Psoas muscle (tissue), 8 donors: Measurements from ENCODE around the gene IGFBP3. TPM values are rescaled to one million over a fixed set of nuclear protein-coding genes. Genes with fewer than 3 reads are reported as not detected.

Source experiments
- ATAC-seq, 4 donors: fragments of 200-7000 bp; cut with Tn5 transposase; one replicate each; pipeline ENCODE4 v1.9.1; 2020; ENCODE audit warnings: moderate library complexity in 3 of 4, mild to moderate bottlenecking in 2 of 4
- DNase-seq, 2 donors: peaks; one replicate each; pipeline ENCODE4 v3.0.0-alpha.2; 2020
- H3K27ac ChIP-seq: fragments of 200-600 bp; one replicate; pipeline ENCODE4 v1.8.0; 2022
- H3K27me3 ChIP-seq, 3 donors: fragments of 200-600 bp in 1 of 3; one replicate each; pipeline versions ENCODE4 v1.6.1 to v1.8.0; 2013 to 2022; ENCODE audit warnings: low read length in 2 of 3, mild to moderate bottlenecking in 2 of 3, moderate library complexity in 1 of 3; ENCODE audit not compliant: insufficient read depth in 3 of 3
- H3K36me3 ChIP-seq, 2 donors: fragments of 200-600 bp in 1 of 2; one replicate each; pipeline versions ENCODE4 v1.6.1 to v1.8.0; 2013 to 2022; ENCODE audit warnings: low read depth in 1 of 2, mild to moderate bottlenecking in 1 of 2, moderate library complexity in 1 of 2; ENCODE audit not compliant: insufficient read depth in 1 of 2
- H3K4me1 ChIP-seq: fragments of 200-600 bp; one replicate; pipeline ENCODE4 v1.8.0; 2022
- H3K4me3 ChIP-seq: fragments of 200-600 bp; one replicate; pipeline ENCODE4 v1.8.0; 2022; ENCODE audit warnings: mild to moderate bottlenecking
- H3K9me3 ChIP-seq: fragments of 200-600 bp; one replicate; pipeline ENCODE4 v1.8.0; 2022
- WGBS, 3 donors: extraction: QIAGEN DNeasy Blood & Tissue Kit; methylation state at CpG; one replicate each; pipeline versions ENCODE4 v1.1.6 to v1.1.7; 2013; 5-methylcytosine and 5-hydroxymethylcytosine counted together
- intact Hi-C, 2 donors: fragments of 100-400 bp; cut with DNase I; formaldehyde crosslinking; loops; one replicate each; pipeline versions ENCODE4 v1.11.0 to v1.14.2; 2022
- polyA plus RNA-seq, 3 donors: library from polyadenylated mRNA; stranded (reverse); fragments of 200-250 nt; gene quantifications; one replicate each; pipeline ENCODE4 v1.2.3, GENCODE V29; 2013
- total RNA-seq, 4 donors: library from RNA; stranded (reverse); fragmentation: NEBNext Ultra II Directional in 2 of 4; extraction: Animal tissue kit (Norgen Biotek cat#: 25700) in 2 of 4; gene quantifications; one replicate each; pipeline versions ENCODE4 v1.2.1 to v1.2.4, GENCODE V29; 2021 to 2023
- TF ChIP-seq, protein P1 (sequence below): fragments of 200-600 bp; IDR thresholded peaks from one replicate; pipeline ENCODE4 v1.8.0; 2022; ENCODE audit warnings: antibody characterized with exemption
- donor health status: healthy with polysubstance abuse.
- donor health status: DM: no; HTN: no; CAD: no; lungs with moderate emphysema.
- donor health status: Bipolar disorder and iron deficiency.
- donor health status: healthy.
- donor health status: DM: yes; HTN: yes; CAD: no.
- donor health status: DM: no; HTN: no; CAD: no.
- donor health status: DM: no; HTN: no; CAD: no.
- donor health status: DM: yes; HTN: yes; CAD: no.

The IGFBP3 gene
- total and polyA plus RNA-seq, 7 donors, result 13.9 to 114 (median 38.0) TPM

DNA sequence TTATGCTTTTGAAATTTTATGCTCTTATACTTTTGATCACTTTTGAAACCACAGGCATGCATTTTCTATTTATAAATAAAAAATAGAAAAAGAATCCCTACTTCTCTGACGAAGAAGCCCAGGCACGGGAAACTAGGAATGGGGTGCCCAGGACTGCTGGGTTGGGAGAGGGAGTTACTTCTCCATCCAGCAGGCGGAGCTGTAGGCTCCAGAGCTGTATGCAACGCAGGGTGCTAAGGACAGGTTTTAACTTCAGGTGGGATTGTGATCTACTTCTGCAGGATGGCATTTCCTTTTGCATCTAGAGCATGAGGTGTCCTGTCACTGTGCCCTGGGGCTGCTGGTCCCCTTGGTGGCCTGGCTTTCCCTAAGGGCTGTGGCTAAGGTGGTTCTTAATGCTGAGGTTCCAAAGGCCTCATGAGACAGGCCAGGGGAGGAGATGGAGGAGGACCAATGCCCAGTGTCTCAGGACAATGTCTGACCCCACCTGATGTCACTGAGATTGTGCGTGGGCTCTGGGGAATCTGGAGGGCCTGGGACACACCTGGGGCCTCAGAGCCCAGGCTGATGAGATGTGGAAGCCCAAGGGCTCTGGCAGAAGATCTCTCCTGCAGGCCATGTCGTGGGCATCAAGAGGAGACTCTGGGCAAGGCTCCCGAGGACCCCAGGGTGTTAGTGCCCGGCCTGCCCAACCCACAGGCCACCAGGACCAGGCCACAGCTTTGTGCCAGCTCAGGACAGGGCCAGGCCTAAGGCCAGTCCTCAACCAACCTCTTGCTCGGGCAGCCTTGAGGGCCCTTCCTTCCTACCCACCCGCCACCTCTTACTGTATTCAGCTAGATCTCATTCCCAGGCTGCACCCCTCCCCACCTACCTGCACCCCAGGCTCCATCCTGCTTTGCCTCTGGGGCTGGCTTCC lies 48.7 kb downstream of the IGFBP3 start:
- H3K4me1 ChIP-seq, result no peaks in the 10 kb centered on the region
- intact Hi-C loops, result no loop called here
- TF ChIP-seq, protein P1, sequence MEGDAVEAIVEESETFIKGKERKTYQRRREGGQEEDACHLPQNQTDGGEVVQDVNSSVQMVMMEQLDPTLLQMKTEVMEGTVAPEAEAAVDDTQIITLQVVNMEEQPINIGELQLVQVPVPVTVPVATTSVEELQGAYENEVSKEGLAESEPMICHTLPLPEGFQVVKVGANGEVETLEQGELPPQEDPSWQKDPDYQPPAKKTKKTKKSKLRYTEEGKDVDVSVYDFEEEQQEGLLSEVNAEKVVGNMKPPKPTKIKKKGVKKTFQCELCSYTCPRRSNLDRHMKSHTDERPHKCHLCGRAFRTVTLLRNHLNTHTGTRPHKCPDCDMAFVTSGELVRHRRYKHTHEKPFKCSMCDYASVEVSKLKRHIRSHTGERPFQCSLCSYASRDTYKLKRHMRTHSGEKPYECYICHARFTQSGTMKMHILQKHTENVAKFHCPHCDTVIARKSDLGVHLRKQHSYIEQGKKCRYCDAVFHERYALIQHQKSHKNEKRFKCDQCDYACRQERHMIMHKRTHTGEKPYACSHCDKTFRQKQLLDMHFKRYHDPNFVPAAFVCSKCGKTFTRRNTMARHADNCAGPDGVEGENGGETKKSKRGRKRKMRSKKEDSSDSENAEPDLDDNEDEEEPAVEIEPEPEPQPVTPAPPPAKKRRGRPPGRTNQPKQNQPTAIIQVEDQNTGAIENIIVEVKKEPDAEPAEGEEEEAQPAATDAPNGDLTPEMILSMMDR, result no peak
- ATAC-seq (no peak), DNase-seq (no peak)
- peaks cover 0 to 6% (median 0%) of the 10 kb centered on the region in 3 donors for H3K27me3 ChIP-seq
- 61 to 73% (median 72%) methylated on average over 8 to 10 of the region's 10 CpGs for WGBS, 3 donors
- H3K27ac ChIP-seq, result no peak overlapping the region
- H3K4me3 ChIP-seq, result no peak overlapping the region
- no peaks in the 10 kb centered on the region for H3K9me3 ChIP-seq
- no peaks in the 10 kb centered on the region for H3K36me3 ChIP-seq

DNA sequence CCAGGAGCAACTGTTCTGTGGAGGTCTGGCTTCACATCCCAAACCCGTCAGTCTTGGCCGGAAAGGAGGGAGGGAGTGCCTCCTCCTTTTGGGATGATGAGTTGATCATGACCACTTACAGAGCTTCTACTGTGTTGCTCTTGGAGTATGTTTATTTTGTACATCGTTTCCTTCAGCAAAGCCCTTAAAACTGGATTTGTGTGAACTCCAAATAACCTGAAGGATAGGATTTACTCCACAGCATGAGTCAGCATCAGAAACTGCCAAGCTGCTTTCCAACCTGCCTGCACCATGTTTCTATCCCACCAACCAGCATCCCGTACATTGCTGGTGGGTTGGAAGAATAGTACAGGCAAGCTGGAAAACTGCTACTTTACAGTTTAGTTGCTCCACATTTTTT lies 51.6 kb downstream of the IGFBP3 start:
- no peaks in the 10 kb centered on the region for H3K4me1 ChIP-seq
- no peaks in the 10 kb centered on the region for H3K36me3 ChIP-seq
- H3K4me3 ChIP-seq, result no peak overlapping the region
- H3K27ac ChIP-seq, result no peak overlapping the region
- H3K27me3 ChIP-seq, result peaks cover 0 to 8% (median 0%) of the 10 kb centered on the region in 3 donors
- intact Hi-C loops, result no loop called here
- no peak for DNase-seq
- TF ChIP-seq, protein P1, result no peak
- WGBS, 3 donors, result 71 to 74% (median 72%) methylated on average over 4 of the region's 4 CpGs
- no peaks in the 10 kb centered on the region for H3K9me3 ChIP-seq
- no peak for ATAC-seq

DNA sequence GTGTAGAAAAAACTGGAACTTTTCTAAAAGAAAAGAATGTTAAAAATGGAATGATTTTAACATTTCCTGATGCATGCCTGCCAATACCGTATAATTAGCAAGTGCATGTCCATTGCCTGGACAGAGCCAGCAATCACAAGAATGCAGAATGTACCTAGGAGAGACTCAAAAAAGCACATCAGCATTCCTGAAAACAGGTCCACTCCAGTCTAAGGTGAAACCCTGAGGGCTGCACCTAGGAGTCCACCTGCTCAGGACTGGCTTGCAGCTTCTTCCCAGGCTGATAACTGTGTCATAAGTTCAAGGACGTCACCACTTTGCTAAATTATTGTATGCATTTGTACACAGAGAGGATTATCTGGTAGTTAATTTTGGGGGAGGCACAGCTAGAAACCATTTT lies 53.6 kb downstream of the IGFBP3 start:
- TF ChIP-seq, protein P1, result no peak
- DNase-seq (no peak), ATAC-seq (no peak)
- H3K4me1 ChIP-seq, result no peaks in the 10 kb centered on the region
- no peaks in the 10 kb centered on the region for H3K36me3 ChIP-seq
- H3K27me3 ChIP-seq, result peaks cover 0 to 8% (median 6%) of the 10 kb centered on the region in 3 donors
- H3K9me3 ChIP-seq, result no peaks in the 10 kb centered on the region
- intact Hi-C loops, result no loop called here
- 46 to 64% (median 57%) methylated on average over 2 of the region's 2 CpGs for WGBS, 3 donors
- no peak overlapping the region for H3K4me3 ChIP-seq
- no peak overlapping the region for H3K27ac ChIP-seq

DNA sequence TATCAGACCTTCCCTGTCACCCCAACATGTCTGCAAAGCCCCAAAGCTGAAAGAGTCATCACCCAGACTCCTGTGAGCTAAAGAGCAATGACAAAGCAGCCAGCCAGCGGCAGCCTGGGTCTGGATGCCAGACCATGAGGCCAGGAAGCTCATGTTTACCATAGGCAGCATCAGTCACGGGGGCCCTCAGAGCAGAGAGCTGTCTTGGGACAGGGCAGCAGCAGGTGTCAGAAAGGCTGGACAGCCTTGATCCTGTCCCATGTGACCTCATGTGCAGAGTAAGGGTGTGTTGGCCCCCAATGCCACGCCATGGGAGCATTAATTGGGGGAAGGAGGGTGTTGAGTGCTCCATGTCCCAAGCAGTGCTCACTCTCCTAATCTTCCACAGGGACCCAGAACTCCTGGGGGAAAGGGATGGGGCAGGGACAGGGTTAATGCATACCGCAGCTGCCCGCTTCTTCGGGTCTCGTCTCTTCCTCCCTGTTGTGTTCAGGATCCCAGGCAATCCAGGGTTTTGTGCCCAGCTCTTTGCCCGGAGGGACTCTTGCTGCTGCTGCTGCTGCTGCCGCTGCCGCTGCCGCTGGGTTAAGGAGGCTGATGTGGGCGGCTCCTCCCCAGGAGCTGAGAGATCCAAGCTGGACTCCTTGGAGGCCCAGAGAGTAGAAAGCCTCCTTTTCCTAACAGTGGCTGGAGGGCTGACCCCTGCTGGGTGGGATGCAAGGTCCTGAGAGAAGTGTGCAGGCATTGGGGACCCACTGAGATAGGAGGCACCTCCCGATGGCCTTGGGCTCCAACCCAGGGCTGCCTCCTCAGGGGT lies 55.3 kb downstream of the IGFBP3 start:
- TF ChIP-seq, protein P1, result no peak
- Histone ChIP-seq H3K9me3 (no peaks in the 10 kb centered on the region), H3K27me3 (peaks cover 0 to 8% (median 6%) of the 10 kb centered on the region in 3 donors), H3K4me3 (no peak overlapping the region), H3K36me3 (no peaks in the 10 kb centered on the region), H3K4me1 (no peaks in the 10 kb centered on the region), H3K27ac (no peak overlapping the region)
- DNase-seq (no peak), ATAC-seq (no peak)
- intact Hi-C loops, result no loop called here
- WGBS, 3 donors, result 50 to 56% (median 50%) methylated on average over 13 of the region's 13 CpGs
